ENCODE results near the gene MAB21L3. TPM values are rescaled to one million over a fixed set of nuclear protein-coding genes. Genes with fewer than 3 reads are reported as not detected.

MAB21L3 gene
- total and polyA plus RNA-seq, 2 of the 13 experiments (the other 11 are each of a cell fraction or from before 2014, with no cell fraction given): 0.55 to 4.1 TPM

GRCh38 chr1:116110567-116111523 is at the start of gene MAB21L3 (continued):
- TF ChIP-seq ZNF432 (CRISPR knock-in tag; IDR thresholded peaks at IDR 0.05; ENCODE audit: borderline replicate concordance) (no peak), CREM (IDR thresholded peaks at IDR 0.05) (no peak), CREM (CRISPR knock-in tag; IDR thresholded peaks at IDR 0.05) (no peak), IKZF5 (CRISPR knock-in tag; IDR thresholded peaks at IDR 0.05) (peak; percentile 62), NCOA2 (CRISPR knock-in tag; IDR thresholded peaks at IDR 0.05) (0 out of 2 replicates have a peak, but pooled peaks have one; percentile 40), MLLT10 (CRISPR knock-in tag; IDR thresholded peaks at IDR 0.05) (no peak), KLF9 (CRISPR knock-in tag; IDR thresholded peaks at IDR 0.05; ENCODE audit: low read depth) (no peak), NFAT5 (CRISPR knock-in tag; IDR thresholded peaks at IDR 0.05) (no peak), ZNF724P (CRISPR knock-in tag; IDR thresholded peaks at IDR 0.05; ENCODE audit: borderline replicate concordance) (no peak), REPIN1 (CRISPR knock-in tag; IDR thresholded peaks at IDR 0.05; ENCODE audit: borderline replicate concordance, low read depth) (no peak), KDM2A (CRISPR knock-in tag; IDR thresholded peaks at IDR 0.05; ENCODE audit: borderline replicate concordance, low read depth) (no peak), POLR2AphosphoS5 (IDR thresholded peaks at IDR 0.05; ENCODE audit: low read depth, low read length) (no peak), RARG (CRISPR knock-in tag; IDR thresholded peaks at IDR 0.05; ENCODE audit: low read depth) (no peak), PAXIP1 (CRISPR knock-in tag; conservative IDR thresholded peaks at IDR 0.05) (peak; percentile 40; the same call in 1 of the 2 replicates), SAP130 (CRISPR knock-in tag; IDR thresholded peaks at IDR 0.05; ENCODE audit: low read depth) (peak; percentile 41; the same call in 1 of the 2 replicates), CEBPG (CRISPR knock-in tag; IDR thresholded peaks at IDR 0.05) (peak; percentile 65), ZNF83 (CRISPR knock-in tag; IDR thresholded peaks at IDR 0.05; ENCODE audit: borderline replicate concordance) (no peak), ATAD3A (CRISPR knock-in tag; IDR thresholded peaks at IDR 0.05) (no peak)
- TF ChIP-seq, protein P1, sequence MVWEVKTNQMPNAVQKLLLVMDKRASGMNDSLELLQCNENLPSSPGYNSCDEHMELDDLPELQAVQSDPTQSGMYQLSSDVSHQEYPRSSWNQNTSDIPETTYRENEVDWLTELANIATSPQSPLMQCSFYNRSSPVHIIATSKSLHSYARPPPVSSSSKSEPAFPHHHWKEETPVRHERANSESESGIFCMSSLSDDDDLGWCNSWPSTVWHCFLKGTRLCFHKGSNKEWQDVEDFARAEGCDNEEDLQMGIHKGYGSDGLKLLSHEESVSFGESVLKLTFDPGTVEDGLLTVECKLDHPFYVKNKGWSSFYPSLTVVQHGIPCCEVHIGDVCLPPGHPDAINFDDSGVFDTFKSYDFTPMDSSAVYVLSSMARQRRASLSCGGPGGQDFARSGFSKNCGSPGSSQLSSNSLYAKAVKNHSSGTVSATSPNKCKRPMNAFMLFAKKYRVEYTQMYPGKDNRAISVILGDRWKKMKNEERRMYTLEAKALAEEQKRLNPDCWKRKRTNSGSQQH (CRISPR knock-in tag; IDR thresholded peaks at IDR 0.05; ENCODE audit: low read depth): no peak
